Panc1 (cell line): ENCODE measurements around the gene NUMB.

Experiments
- POLR2AphosphoS5 ChIP-seq: IDR thresholded peaks from 2 replicates; pipeline ENCODE4 v1.6.1; 2012; ENCODE audit warnings: mild to moderate bottlenecking, low read depth, low read length, moderate library complexity
- REST ChIP-seq, 2 experiments: IDR thresholded peaks; 2 replicates each; pipeline ENCODE4 v1.6.1; 2011 to 2012; ENCODE audit warnings: low read depth in 2 of 2, control low read depth in 1 of 2, low read length in 1 of 2, mild to moderate bottlenecking in 1 of 2, moderate library complexity in 1 of 2; ENCODE audit not compliant: insufficient read depth in 1 of 2
- SIN3A ChIP-seq: IDR thresholded peaks from 2 replicates; pipeline ENCODE4 v1.6.1; 2012; ENCODE audit warnings: low read depth, mild to moderate bottlenecking, low read length, moderate library complexity, borderline replicate concordance; ENCODE audit not compliant: insufficient read depth
- TCF7L2 ChIP-seq: IDR thresholded peaks from 2 replicates; pipeline ENCODE4 v1.6.1; 2011; ENCODE audit warnings: mild to moderate bottlenecking, low read depth, low read length, inconsistent platforms
- TF ChIP-seq, protein P1 (sequence below): fragments of 450-650 bp; IDR thresholded peaks from 2 replicates; pipeline ENCODE4 v1.5.1; 2017; ENCODE audit warnings: mild to moderate bottlenecking

GRCh38 chr14:73262427-73263183 lies 195.7 kb downstream of the NUMB start:
- TF ChIP-seq, protein P1, sequence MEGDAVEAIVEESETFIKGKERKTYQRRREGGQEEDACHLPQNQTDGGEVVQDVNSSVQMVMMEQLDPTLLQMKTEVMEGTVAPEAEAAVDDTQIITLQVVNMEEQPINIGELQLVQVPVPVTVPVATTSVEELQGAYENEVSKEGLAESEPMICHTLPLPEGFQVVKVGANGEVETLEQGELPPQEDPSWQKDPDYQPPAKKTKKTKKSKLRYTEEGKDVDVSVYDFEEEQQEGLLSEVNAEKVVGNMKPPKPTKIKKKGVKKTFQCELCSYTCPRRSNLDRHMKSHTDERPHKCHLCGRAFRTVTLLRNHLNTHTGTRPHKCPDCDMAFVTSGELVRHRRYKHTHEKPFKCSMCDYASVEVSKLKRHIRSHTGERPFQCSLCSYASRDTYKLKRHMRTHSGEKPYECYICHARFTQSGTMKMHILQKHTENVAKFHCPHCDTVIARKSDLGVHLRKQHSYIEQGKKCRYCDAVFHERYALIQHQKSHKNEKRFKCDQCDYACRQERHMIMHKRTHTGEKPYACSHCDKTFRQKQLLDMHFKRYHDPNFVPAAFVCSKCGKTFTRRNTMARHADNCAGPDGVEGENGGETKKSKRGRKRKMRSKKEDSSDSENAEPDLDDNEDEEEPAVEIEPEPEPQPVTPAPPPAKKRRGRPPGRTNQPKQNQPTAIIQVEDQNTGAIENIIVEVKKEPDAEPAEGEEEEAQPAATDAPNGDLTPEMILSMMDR, result no peak
- TF ChIP-seq POLR2AphosphoS5 (no peak), TCF7L2 (no peak), REST (IDR thresholded peaks at IDR 0.05; ENCODE audit: insufficient read depth in 1 of 2, low read depth in 2 of 2, low read length in 1 of 2) (no peak), SIN3A (no peak)
